Omental fat pad (tissue), 4 donors: ENCODE measurements around the gene LSM4. TPM values are rescaled to one million over a fixed set of nuclear protein-coding genes. Genes with fewer than 3 reads are reported as not detected.
A peak's percentile ranks its signal among the peaks of the same experiment; 100 is the strongest.

ENCODE experiments used
- ATAC-seq: fragments of 150-250 bp; one replicate; pipeline ENCODE4 v1.9.1; 2016; ENCODE audit warnings: mild to moderate bottlenecking, moderate library complexity; ENCODE audit not compliant: low FRiP score
- DNase-seq: peaks from one replicate; pipeline ENCODE4 v3.0.0-alpha.2; 2019; ENCODE audit warnings: low spot score
- total RNA-seq, 4 donors: library from RNA; depleted of rRNA; stranded (reverse); fragments of >200 nt; gene quantifications; one replicate each; pipeline ENCODE4 v1.1.0, GENCODE V29; 2016
- TF ChIP-seq, protein P1 (sequence below), 3 donors: fragments of 450-650 bp; IDR thresholded peaks; one replicate each; pipeline ENCODE4 v1.5.1; 2016 to 2017; ENCODE audit warnings: antibody characterized with exemption in 3 of 3, mild to moderate bottlenecking in 3 of 3, moderate library complexity in 2 of 3

LSM4 gene
- total RNA-seq, 4 donors from 2014 or later: 58.6 to 140 (median 93.1) TPM

DNA sequence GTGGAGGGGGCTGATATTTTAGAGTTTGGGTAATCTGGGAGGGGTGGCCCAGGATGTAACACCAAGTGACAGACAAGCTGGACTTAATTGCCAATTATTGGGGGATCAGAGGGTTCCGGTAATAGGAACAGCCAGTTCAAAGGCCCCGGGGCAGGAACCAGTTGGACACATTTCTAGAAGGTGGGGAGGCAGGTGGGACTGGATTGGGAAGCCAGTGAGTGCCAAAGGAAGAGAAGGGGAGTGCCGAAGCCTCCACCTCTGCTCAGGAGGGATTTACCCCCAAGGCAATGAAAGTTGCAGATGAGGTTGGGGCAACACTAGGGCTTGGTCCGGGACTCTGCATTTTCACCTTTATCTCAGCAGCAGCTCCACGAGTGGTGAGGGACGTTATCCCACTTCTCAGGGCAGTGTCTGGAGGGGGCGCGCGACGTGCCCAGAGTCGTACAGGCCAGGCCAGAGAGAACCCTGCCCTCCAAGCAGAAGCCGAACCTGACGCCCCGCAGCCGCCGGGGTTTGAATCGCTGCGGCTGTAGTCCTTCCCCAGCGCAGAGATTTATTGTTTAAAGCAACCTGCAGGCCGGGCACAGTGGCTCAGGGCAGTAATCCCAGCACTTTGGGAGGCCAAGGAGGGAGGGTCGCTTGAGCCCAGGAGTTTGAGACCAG is 35.8 kb downstream of the LSM4 start:
- DNase-seq (no peak), ATAC-seq (no peak)
- TF ChIP-seq, protein P1, sequence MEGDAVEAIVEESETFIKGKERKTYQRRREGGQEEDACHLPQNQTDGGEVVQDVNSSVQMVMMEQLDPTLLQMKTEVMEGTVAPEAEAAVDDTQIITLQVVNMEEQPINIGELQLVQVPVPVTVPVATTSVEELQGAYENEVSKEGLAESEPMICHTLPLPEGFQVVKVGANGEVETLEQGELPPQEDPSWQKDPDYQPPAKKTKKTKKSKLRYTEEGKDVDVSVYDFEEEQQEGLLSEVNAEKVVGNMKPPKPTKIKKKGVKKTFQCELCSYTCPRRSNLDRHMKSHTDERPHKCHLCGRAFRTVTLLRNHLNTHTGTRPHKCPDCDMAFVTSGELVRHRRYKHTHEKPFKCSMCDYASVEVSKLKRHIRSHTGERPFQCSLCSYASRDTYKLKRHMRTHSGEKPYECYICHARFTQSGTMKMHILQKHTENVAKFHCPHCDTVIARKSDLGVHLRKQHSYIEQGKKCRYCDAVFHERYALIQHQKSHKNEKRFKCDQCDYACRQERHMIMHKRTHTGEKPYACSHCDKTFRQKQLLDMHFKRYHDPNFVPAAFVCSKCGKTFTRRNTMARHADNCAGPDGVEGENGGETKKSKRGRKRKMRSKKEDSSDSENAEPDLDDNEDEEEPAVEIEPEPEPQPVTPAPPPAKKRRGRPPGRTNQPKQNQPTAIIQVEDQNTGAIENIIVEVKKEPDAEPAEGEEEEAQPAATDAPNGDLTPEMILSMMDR (IDR thresholded peaks at IDR 0.05): no peak

GRCh38 chr19:18284712-18285360 is 38.0 kb downstream of the LSM4 start:
- TF ChIP-seq, protein P1 (IDR thresholded peaks at IDR 0.05): no peak
- ATAC-seq (no peak), DNase-seq (no peak)

DNA sequence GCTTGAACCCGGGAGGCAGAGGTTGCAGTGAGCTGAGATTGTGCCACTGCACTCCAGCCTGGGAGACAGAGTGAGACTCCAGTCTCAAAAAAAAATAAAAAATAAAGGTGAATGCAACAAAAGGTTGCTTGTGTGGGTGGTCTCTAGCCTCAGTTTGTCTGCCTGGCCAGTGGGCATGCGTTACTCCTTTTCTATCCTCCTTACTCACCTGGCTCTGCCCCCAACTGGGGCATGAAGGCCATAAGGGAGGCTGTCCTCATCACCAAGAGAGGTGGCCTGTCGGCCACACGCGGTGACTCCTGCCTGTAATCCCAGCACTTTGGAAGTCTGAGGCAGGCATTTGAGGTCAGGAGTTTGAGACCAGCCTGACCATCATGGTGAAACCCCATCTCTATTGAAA is 39.5 kb downstream of the LSM4 start:
- TF ChIP-seq, protein P1 (IDR thresholded peaks at IDR 0.05): no peak
- DNase-seq: no peak
- ATAC-seq: no peak

DNA sequence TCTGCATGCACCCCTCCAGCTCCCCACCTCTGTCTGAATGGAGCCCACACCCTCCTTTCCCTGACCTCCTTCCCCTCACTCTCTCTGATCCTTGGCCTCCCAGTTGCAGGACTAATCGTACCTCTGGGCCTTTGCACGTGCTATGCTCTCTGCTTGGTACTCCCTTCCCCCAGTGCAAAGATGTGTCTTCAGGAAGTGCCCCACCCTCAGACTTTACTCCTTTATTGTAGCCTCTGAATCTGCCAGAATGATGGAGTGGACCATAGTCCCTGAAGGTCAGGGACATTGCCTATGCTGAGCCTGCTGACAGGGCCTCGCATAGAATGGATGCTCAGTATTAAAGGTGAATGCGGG is 40.1 kb downstream of the LSM4 start:
- TF ChIP-seq, protein P1 (IDR thresholded peaks at IDR 0.05): no peak
- no peak for DNase-seq
- ATAC-seq: no peak

GRCh38 chr19:18282021-18282787 is 40.7 kb downstream of the LSM4 start:
- TF ChIP-seq, protein P1 (IDR thresholded peaks at IDR 0.05): no peak
- peak; percentile 50 for ATAC-seq
- DNase-seq: peak; percentile 49

DNA sequence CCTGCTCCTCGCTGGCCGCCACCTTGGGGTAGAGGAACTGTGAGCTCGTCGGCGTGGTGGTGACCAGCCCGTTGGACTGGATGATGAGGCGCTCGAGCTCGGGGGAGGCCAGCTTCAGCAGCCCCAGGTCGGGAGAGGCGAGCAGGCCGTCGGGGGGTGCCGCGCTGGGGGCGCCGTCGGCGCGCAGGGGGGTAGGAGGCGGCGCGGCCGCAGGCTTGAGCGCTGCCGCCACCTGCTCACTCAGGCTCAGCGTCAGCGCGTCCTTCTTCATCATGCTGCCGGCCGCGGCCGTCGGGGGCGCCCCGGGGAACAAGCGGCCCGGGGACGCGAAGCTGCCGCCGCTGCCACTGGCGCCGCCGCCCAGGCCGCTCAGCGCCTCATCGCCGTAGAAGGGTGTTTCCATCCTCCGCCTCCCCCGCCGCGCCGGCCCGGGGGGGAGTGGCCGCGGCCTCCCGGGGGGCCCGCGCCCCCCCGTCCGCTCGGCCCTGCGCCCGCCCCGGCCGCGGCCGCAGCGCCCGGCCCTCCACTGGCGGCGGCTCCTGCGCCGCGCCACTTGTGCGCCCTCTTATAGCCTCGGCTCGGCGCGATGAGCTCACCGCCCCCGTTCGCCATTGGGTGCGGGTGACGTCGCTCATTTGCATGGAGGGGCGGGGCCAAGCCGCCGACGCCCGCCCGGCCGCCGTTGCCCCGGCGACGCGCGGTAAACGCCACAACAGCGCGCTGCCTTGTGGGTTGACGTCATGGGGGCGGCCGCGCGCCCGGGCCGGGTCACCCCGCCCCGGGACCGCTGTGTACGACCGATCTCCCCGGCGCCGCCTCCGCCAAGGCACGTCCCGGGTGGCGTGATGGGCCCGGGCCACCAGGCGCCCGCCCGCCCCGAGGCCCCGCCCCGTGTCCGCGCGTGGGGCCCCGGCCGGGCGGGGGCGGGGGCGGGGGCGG is 41.5 kb downstream of the LSM4 start, which contains the start of gene JUND:
Gene JUND, minus strand, starts transcription at position 541 of the 939 bp plus-strand sequence. Its CDS starts 138 bp downstream, at position 403.
- peak; percentile 86 for ATAC-seq
- DNase-seq: peak; percentile 73
- TF ChIP-seq, protein P1 (IDR thresholded peaks at IDR 0.05): no peak
